ENCODE measurements around the gene RNASEH2B. TPM values are rescaled to one million over a fixed set of nuclear protein-coding genes. Genes with fewer than 3 reads are reported as not detected.

The RNASEH2B gene
- total and polyA plus RNA-seq, 4 donors, result 7.8 to 44.1 (median 9.3) TPM

GRCh38 chr13:50894012-50894411 is 15.6 kb upstream of the RNASEH2B start (continued):
- no peak for TF ChIP-seq YY1 (IDR thresholded peaks at IDR 0.05)
- TF ChIP-seq FOXA1 (IDR thresholded peaks at IDR 0.05), result no peak

GRCh38 chr13:50894504-50894903 is 15.1 kb upstream of the RNASEH2B start:
- no peaks in the 10 kb centered on the region for H3K4me1 ChIP-seq (ENCODE audit: control insufficient read depth in 4 of 4, insufficient read depth in 4 of 4, low read length in 3 of 4)
- no peak overlapping the region for H3K27ac ChIP-seq (ENCODE audit: low read depth in 1 of 2, low read length in 2 of 2)
- H3K9ac ChIP-seq (ENCODE audit: low read depth in 1 of 2, low read length in 2 of 2), result no peak overlapping the region
- H3K9me3 ChIP-seq (ENCODE audit: control insufficient read depth in 4 of 4, low read length in 3 of 4), result peaks cover 0 to 1% (median 0%) of the 10 kb centered on the region in 4 donors
- 92% methylated on average over 2 of the region's 2 CpGs for WGBS
- H3K36me3 ChIP-seq (ENCODE audit: control insufficient read depth in 4 of 4, insufficient read depth in 3 of 4, low read depth in 1 of 4, low read length in 3 of 4), result no peaks in the 10 kb centered on the region
- no peaks in the 10 kb centered on the region for H3K27me3 ChIP-seq (ENCODE audit: control insufficient read depth in 4 of 4, insufficient read depth in 4 of 4, low read length in 3 of 4)
- no peak overlapping the region for H3K4me3 ChIP-seq (ENCODE audit: low read depth in 1 of 3, low read length in 3 of 3)
- TF ChIP-seq JUND (IDR thresholded peaks at IDR 0.05), result no peak
- no peak for TF ChIP-seq EGR1 (IDR thresholded peaks at IDR 0.05; ENCODE audit: low read depth in 2 of 2)
- TF ChIP-seq RXRA (IDR thresholded peaks at IDR 0.05), result no peak
- TF ChIP-seq ATF3 (IDR thresholded peaks at IDR 0.05), result no peak
- no peak for TF ChIP-seq FOXA1 (IDR thresholded peaks at IDR 0.05)
- TF ChIP-seq MAX (IDR thresholded peaks at IDR 0.05), result no peak
- TF ChIP-seq HNF4G (IDR thresholded peaks at IDR 0.05), result no peak
- TF ChIP-seq SP1 (IDR thresholded peaks at IDR 0.05), result no peak
- TF ChIP-seq CTCF (IDR thresholded peaks at IDR 0.05; ENCODE audit: low read depth, low read length, missing input control), result no peak
- TF ChIP-seq ZBTB33 (IDR thresholded peaks at IDR 0.05), result no peak
- TF ChIP-seq NR2F2 (IDR thresholded peaks at IDR 0.05), result no peak
- TF ChIP-seq YY1 (IDR thresholded peaks at IDR 0.05), result no peak
- TF ChIP-seq TAF1 (conservative IDR thresholded peaks at IDR 0.05), result no peak
- no peak for TF ChIP-seq FOXA2 (IDR thresholded peaks at IDR 0.05)
- TF ChIP-seq RAD21 (IDR thresholded peaks at IDR 0.05), result no peak
- no peak for TF ChIP-seq REST (IDR thresholded peaks at IDR 0.05)
- no peak for DNase-seq (ENCODE audit: low spot score)
